H1 (cell line): Measurements from ENCODE around the gene ANKS1B. TPM values are rescaled to one million over a fixed set of nuclear protein-coding genes. Genes with fewer than 3 reads are reported as not detected.

Source experiments
- ASH2L ChIP-seq: fragments of 200-600, 300-600 bp; sonication (generic); IDR thresholded peaks from one replicate; pipeline ENCODE4 v1.7.1; 2017; ENCODE audit warnings: low read length
- ATF3 ChIP-seq: IDR thresholded peaks from 2 replicates; pipeline ENCODE4 v1.6.1; 2011; ENCODE audit warnings: low read depth, mild to moderate bottlenecking, low read length; ENCODE audit not compliant: insufficient read depth
- BACH1 ChIP-seq: IDR thresholded peaks from 2 replicates; pipeline ENCODE4 v1.6.1; 2012; ENCODE audit warnings: low read length, improper control_type of control experiment
- CEBPB ChIP-seq: IDR thresholded peaks from 2 replicates; pipeline ENCODE4 v1.6.1; 2012; ENCODE audit warnings: low read depth, low read length
- CHD1 ChIP-seq: IDR thresholded peaks from 2 replicates; pipeline ENCODE4 v1.6.1; 2012; ENCODE audit warnings: low read depth, low read length, improper control_type of control experiment
- CHD7 ChIP-seq: fragments of 300-600 bp; sonication (generic); IDR thresholded peaks from 2 replicates; pipeline ENCODE4 v1.7.1; 2012; ENCODE audit warnings: low read length, moderate library complexity, mild to moderate bottlenecking, inconsistent platforms; ENCODE audit not compliant: insufficient replicate concordance
- CREB1 ChIP-seq: IDR thresholded peaks from 2 replicates; pipeline ENCODE4 v1.6.1; 2012; ENCODE audit warnings: inconsistent platforms
- FOSL1 ChIP-seq: IDR thresholded peaks from 2 replicates; pipeline ENCODE4 v1.6.1; 2011; ENCODE audit warnings: mild to moderate bottlenecking, low read depth, low read length, moderate library complexity; ENCODE audit not compliant: insufficient read depth
- HDAC2 ChIP-seq, 2 experiments: fragments of 300-600 bp in 1 of 2; sonication (generic) in 1 of 2; IDR thresholded peaks; 2 replicates each; pipeline ENCODE4 v1.6.1; 2011 to 2012; ENCODE audit warnings: low read depth in 2 of 2, low read length in 2 of 2, mild to moderate bottlenecking in 2 of 2, moderate library complexity in 2 of 2, borderline replicate concordance in 1 of 2, inconsistent platforms in 1 of 2
- JUN ChIP-seq: IDR thresholded peaks from 2 replicates; pipeline ENCODE4 v1.6.1; 2011; ENCODE audit warnings: low read depth, mild to moderate bottlenecking, improper control_type of control experiment, low read length
- SP2 ChIP-seq: IDR thresholded peaks from 2 replicates; pipeline ENCODE4 v1.6.1; 2012; ENCODE audit warnings: mild to moderate bottlenecking, low read length, inconsistent platforms
- YY1 ChIP-seq: IDR thresholded peaks from 2 replicates; pipeline ENCODE4 v1.6.1; 2011; ENCODE audit warnings: low read depth, mild to moderate bottlenecking, low read length
- polyA plus RNA-seq, 7 experiments: library from polyadenylated mRNA; depleted of rRNA in 3 of 7; stranded (reverse) in 5 of 7; unstranded in 2 of 7; fragments of >200 nt in 5 of 7; fragments of 200-250 nt in 2 of 7; gene quantifications; 1 replicate in 5 of 7; 2 replicates in 1 of 7; 4 replicates in 1 of 7; pipeline versions ENCODE4 v1.2.1 to v1.2.3, GENCODE V29; 2011 to 2013; ENCODE audit warnings: missing spikeins in 2 of 7, mixed read lengths in 2 of 7
- total RNA-seq: library from RNA; stranded (reverse); fragmentation: NEBNext Ultra II Directional; extraction: Animal tissue kit (Norgen Biotek cat#: 25700); gene quantifications from 2 replicates; pipeline ENCODE4 v1.2.1, GENCODE V29; 2021

Gene ANKS1B
- total and polyA plus RNA-seq, 2 of the 8 experiments (the other 6 are each of a cell fraction or from before 2014, with no cell fraction given) = 2.7 to 6.1 TPM

GRCh38 chr12:98948343-98948949 is 1036.3 kb downstream of the ANKS1B start (continued):
- TF ChIP-seq CHD7 (no peak), ATF3 (no peak), CREB1 (no peak), SP2 (no peak), ASH2L (no peak), CHD1 (no peak), BACH1 (no peak), FOSL1 (no peak), JUN (no peak), CEBPB (no peak), HDAC2 (IDR thresholded peaks at IDR 0.05; ENCODE audit: borderline replicate concordance in 1 of 2, low read depth in 2 of 2, low read length in 2 of 2) (no peak), YY1 (no peak)
